PC-9 (cell line): Measurements from ENCODE around the gene RTBDN. TPM values are rescaled to one million over a fixed set of nuclear protein-coding genes. Genes with fewer than 3 reads are reported as not detected.

Source experiments
- BruUV-seq: library from RNA; stranded (reverse); fragments of 400-500 nt; replicated peaks from 2 replicates; lab custom pipeline; 2021; lab: Mats Ljungman, UMichigan
- CTCF ChIA-PET: fragments of 300-600 bp; sonication (Branson Sonifier 250); formaldehyde crosslinking; loops from one replicate; lab custom pipeline; 2022; ENCODE audit warnings: antibody characterized with exemption; lab: Charles Lee
- POLR2A ChIA-PET: fragments of 300-600 bp; sonication (Branson Sonifier 250); formaldehyde crosslinking; loops from one replicate; lab custom pipeline; 2022; ENCODE audit warnings: antibody characterized with exemption; ENCODE audit not compliant: unreplicated experiment; lab: Charles Lee
- DNase-seq, 2 experiments: peaks; one replicate each; pipeline versions ENCODE4 v3.0.0 to v3.0.0-alpha.2; 2015 to 2022; ENCODE audit warnings: mixed read lengths in 1 of 2
- H2AFZ ChIP-seq: fragments of 200-600 bp; sonication (generic); 2 replicates; pipeline ENCODE4 v1.8.1; 2017; ENCODE audit warnings: antibody characterized with exemption
- H3F3A ChIP-seq: fragments of 200-600 bp; sonication (generic); 2 replicates; pipeline ENCODE4 v1.8.1; 2017; ENCODE audit warnings: antibody characterized with exemption, mild to moderate bottlenecking, low read depth; ENCODE audit not compliant: insufficient read depth
- H3K27ac ChIP-seq: fragments of 200-600 bp; sonication (generic); 2 replicates; pipeline ENCODE4 v1.6.1; 2016; ENCODE audit warnings: mixed run types
- H3K27me3 ChIP-seq: fragments of 200-600 bp; sonication (generic); 2 replicates; pipeline ENCODE4 v1.6.1; 2016; ENCODE audit warnings: low read depth, mixed run types; ENCODE audit not compliant: insufficient read depth
- H3K36me3 ChIP-seq: fragments of 200-600 bp; sonication (generic); 2 replicates; pipeline ENCODE4 v1.6.1; 2016; ENCODE audit warnings: low read depth, mixed run types
- H3K4me1 ChIP-seq: fragments of 200-600 bp; sonication (generic); replicated peaks from 2 replicates; pipeline ENCODE4 v1.6.1; 2016; ENCODE audit warnings: mixed run types; ENCODE audit not compliant: insufficient read depth
- H3K4me2 ChIP-seq: fragments of 200-600 bp; sonication (generic); 2 replicates; pipeline ENCODE4 v1.6.1; 2017; ENCODE audit warnings: mixed run types
- H3K4me3 ChIP-seq: fragments of 200-600 bp; sonication (generic); 2 replicates; pipeline ENCODE4 v1.6.1; 2016; ENCODE audit warnings: mixed run types
- H3K79me2 ChIP-seq: fragments of 200-600 bp; sonication (generic); 2 replicates; pipeline ENCODE4 v1.6.1; 2017; ENCODE audit warnings: low read depth, mixed run types
- H3K9me2 ChIP-seq: fragments of 200-600 bp; sonication (generic); 2 replicates; pipeline ENCODE4 v1.8.1; 2017; ENCODE audit warnings: mild to moderate bottlenecking; ENCODE audit not compliant: insufficient read depth
- H3K9me3 ChIP-seq: fragments of 200-600 bp; sonication (generic); 2 replicates; pipeline ENCODE4 v1.8.1; 2016; ENCODE audit warnings: low read depth; ENCODE audit not compliant: insufficient read depth
- H4K20me1 ChIP-seq: fragments of 200-600 bp; sonication (generic); 2 replicates; pipeline ENCODE4 v1.8.1; 2017; ENCODE audit not compliant: insufficient read depth
- EZH2 ChIP-seq: fragments of 200-600 bp; sonication (generic); IDR thresholded peaks from 2 replicates; pipeline ENCODE4 v1.8.0; 2017; ENCODE audit warnings: antibody characterized with exemption, low read depth
- intact Hi-C: fragments of 100-400 bp; cut with micrococcal nuclease; formaldehyde crosslinking; loops from one replicate; pipeline ENCODE4 v1.10.0; 2022; ENCODE audit not compliant: unreplicated experiment
- total RNA-seq: library from RNA; stranded (reverse); gene quantifications from 2 replicates; pipeline ENCODE4 v1.2.3, GENCODE V29; 2021
- TF ChIP-seq, protein P1 (sequence below): fragments of 200-600 bp; sonication (generic); conservative IDR thresholded peaks from 2 replicates; pipeline ENCODE4 v1.6.1; 2017; ENCODE audit warnings: mixed run types, antibody characterized with exemption, mild to moderate bottlenecking, moderate library complexity

The RTBDN gene
- total RNA-seq, 1 experiment from 2014 or later: 1.0 TPM

DNA sequence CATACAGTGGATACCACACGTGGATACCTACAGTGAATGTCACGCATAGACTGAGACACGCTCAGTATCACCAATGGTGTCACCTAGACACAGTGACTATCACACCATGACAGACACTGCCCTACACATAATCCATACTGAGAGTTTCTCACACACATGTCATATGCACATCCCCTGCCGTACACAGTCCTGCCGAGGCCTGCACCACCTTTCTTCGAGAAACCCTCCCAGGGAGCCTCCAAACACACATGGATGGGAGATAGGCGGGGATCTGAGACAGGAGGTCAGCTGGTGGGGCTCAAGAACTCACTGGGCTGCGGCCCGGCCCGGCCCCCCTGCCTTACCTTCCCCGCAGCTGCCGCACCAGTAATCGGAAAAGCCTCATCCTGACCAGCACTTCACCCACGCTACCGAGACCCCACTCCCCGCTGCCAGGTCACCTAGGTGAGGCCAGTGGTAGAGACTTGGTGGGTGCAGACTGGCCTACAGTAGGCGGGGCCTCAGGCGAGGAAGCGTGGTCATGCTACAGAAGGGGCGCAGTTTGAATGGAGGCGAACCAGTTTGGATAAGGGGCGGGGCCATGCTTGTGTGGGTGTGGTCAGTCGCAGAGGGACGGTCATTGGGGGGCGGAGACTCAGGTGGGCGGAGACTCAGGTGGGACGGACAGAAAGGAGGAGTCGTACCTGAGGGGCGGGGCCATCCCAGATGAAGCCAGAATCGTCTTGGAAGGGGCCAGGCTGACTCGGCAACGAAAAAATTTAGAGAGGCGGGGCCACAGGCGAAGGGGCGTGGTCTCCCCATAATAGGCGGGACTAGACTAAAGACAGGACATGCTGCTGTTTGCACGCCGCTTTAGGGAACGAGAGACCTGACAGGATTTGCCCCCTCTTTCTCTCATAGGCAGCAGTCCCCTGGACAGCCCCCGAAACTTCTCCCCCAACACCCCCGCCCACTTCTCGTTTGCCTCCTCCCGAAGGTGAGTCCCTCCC, 6.0 kb upstream of the RTBDN start:
- Histone ChIP-seq H3K36me3 (no peaks in the 10 kb centered on the region), H3K4me1 (peaks cover 13% of the 10 kb centered on the region), H3K79me2 (no peaks in the 10 kb centered on the region), H3K27me3 (no peaks in the 10 kb centered on the region), H3K9me3 (no peaks in the 10 kb centered on the region), H3K27ac (no peak overlapping the region), H4K20me1 (no peaks in the 10 kb centered on the region), H3K9me2 (no peaks in the 10 kb centered on the region), H3F3A (peaks cover 41% of the 10 kb centered on the region), H2AFZ (peak overlapping the region; percentile 64; the same call in 1 of the 2 replicates), H3K4me2 (peak overlapping the region; percentile 78), H3K4me3 (peak overlapping the region; percentile 49; the same call in 1 of the 2 replicates)
- BruUV-seq: no TSS peak
- intact Hi-C loops: loop anchor here (2.0 kb wide), 1 partner anchor 66 kb away; the partner anchor contains the start of gene HOOK2
- ChIA-PET POLR2A (no interaction called here), CTCF (no interaction called here)
- TF ChIP-seq EZH2: no peak
- TF ChIP-seq, protein P1, sequence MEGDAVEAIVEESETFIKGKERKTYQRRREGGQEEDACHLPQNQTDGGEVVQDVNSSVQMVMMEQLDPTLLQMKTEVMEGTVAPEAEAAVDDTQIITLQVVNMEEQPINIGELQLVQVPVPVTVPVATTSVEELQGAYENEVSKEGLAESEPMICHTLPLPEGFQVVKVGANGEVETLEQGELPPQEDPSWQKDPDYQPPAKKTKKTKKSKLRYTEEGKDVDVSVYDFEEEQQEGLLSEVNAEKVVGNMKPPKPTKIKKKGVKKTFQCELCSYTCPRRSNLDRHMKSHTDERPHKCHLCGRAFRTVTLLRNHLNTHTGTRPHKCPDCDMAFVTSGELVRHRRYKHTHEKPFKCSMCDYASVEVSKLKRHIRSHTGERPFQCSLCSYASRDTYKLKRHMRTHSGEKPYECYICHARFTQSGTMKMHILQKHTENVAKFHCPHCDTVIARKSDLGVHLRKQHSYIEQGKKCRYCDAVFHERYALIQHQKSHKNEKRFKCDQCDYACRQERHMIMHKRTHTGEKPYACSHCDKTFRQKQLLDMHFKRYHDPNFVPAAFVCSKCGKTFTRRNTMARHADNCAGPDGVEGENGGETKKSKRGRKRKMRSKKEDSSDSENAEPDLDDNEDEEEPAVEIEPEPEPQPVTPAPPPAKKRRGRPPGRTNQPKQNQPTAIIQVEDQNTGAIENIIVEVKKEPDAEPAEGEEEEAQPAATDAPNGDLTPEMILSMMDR: no peak
- peak; percentile 85 to 97 for DNase-seq

DNA sequence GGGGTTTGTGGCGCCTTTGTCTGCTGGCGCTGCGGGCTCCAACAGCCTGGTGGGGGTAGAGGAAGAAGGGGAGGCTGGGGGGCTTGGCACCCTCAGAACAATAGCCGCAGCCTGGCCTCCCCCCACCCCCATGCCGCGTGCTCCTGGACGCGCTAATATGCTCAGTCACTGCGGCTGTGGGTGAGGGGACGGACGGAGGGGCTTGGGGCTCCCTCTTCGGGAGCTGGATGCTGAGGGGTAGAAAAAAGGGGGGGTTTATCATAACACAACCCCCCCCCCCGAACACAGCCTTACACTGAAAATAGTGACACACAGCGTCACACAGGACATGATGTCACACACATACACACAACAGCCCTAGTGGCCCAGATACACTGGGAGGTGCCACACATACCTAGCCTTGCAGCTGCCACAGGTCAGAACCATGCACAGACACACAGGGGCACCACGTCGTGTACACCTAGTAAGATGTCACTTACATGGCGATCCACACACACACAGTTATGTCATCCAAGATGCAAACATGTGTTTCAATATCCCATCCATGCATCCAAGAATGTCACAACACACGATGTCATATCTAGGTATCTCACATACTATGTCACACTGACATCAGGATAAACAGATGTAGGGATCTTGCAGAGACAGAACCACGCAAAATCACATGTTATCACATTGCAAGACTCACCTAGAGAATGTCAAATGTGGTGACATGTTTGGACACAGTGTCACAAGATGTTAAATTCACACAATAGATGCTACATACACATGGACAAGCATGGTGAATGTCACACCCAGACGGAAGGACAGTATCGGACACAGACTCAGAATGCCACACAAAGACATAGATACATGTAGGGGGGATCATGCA, 4.7 kb upstream of the RTBDN start:
- no peaks in the 10 kb centered on the region for H3K9me3 ChIP-seq
- no TSS peak for BruUV-seq
- POLR2A ChIA-PET: no interaction called here
- peak overlapping the region; percentile 75 for H3K4me3 ChIP-seq
- TF ChIP-seq, protein P1: no peak
- no peak overlapping the region for H2AFZ ChIP-seq
- H3K4me1 ChIP-seq: peaks cover 13% of the 10 kb centered on the region
- no peak overlapping the region for H3K27ac ChIP-seq
- H3K79me2 ChIP-seq: no peaks in the 10 kb centered on the region
- H3K9me2 ChIP-seq: no peaks in the 10 kb centered on the region
- no peak for DNase-seq
- no peaks in the 10 kb centered on the region for H3K36me3 ChIP-seq
- intact Hi-C loops: no loop called here
- no peaks in the 10 kb centered on the region for H4K20me1 ChIP-seq
- H3K4me2 ChIP-seq: peak overlapping the region; percentile 92
- peaks cover 5% of the 10 kb centered on the region; the same call in 1 of the 2 replicates for H3K27me3 ChIP-seq
- CTCF ChIA-PET: no interaction called here
- peaks cover 49% of the 10 kb centered on the region for H3F3A ChIP-seq
